ENCODE results near the gene GPR62. TPM values are rescaled to one million over a fixed set of nuclear protein-coding genes. Genes with fewer than 3 reads are reported as not detected.

Gene GPR62
- polyA plus RNA-seq, 1 donor = 0.89 TPM

- DNase-seq (ENCODE audit: low read depth) = no peak
Observed at GRCh38 chr3:51954713-51955112, 468 bp upstream of the GPR62 start.

DNA sequence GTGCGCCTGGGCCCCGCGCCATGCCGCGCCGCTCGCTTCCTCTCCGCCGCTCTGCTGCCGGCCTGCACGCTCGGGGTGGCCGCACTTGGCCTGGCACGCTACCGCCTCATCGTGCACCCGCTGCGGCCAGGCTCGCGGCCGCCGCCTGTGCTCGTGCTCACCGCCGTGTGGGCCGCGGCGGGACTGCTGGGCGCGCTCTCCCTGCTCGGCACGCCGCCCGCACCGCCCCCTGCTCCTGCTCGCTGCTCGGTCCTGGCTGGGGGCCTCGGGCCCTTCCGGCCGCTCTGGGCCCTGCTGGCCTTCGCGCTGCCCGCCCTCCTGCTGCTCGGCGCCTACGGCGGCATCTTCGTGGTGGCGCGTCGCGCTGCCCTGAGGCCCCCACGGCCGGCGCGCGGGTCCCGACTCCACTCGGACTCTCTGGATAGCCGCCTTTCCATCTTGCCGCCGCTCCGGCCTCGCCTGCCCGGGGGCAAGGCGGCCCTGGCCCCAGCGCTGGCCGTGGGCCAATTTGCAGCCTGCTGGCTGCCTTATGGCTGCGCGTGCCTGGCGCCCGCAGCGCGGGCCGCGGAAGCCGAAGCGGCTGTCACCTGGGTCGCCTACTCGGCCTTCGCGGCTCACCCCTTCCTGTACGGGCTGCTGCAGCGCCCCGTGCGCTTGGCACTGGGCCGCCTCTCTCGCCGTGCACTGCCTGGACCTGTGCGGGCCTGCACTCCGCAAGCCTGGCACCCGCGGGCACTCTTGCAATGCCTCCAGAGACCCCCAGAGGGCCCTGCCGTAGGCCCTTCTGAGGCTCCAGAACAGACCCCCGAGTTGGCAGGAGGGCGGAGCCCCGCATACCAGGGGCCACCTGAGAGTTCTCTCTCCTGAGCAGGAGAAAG, 951 bp downstream of the GPR62 start:
- no peak for DNase-seq (ENCODE audit: low read depth)

DNA sequence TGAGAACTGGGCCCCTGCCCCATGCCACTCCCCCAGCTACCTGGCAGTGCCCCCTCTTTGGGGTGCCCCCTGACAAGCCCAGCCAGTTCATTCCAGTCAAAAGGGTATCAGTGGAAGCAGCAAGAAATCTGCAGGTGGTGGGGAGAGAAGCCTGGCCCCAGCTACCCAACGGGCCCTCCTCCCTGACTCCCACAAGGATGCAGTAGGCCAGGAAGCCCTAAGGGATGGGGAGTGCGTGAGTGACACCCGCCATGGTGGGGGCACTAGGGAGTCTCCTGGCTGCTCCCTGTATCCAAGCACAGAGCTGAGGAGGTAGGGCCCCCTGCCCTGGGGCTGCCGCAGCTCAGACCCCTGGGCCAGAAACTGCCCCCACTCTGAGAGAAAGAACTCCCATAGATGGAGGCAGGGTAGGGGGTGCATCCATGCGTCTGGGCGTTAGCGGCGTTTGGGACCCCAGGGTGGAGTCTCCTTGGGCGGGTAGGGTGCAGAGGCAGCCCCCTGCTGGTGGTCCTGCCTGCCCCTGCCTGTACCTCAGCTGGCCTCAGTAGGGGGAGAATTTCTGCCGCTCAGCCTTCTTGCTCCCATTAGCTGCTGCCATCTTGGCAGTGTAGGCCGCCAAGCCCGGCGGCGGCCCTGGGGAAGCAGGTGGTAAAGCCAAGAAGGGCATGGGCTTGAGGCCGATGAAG, 2.5 kb downstream of the GPR62 start:
- DNase-seq (ENCODE audit: low read depth) = no peak

GRCh38 chr3:51958603-51959521, 3.7 kb downstream of the GPR62 start:
- DNase-seq (ENCODE audit: low read depth) = no peak

DNA sequence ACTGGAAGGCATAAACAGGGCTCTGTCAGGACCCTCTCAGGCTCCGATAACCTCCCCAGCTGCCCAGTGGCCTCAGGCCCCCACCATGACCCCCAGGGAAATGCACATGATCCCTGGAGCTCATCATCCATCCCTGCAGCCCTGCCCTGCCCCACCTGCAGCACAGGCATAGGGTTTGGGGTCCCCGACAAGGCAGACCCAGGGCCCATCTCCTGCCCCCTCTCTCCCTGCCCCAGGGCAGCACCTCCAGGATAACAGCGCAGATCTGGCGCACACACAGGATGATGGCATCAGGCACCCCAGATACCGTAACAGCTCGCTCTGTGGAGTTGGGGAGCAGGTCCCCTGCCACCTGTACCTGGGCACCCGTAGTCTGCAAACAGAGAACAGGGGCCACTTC, 4.5 kb downstream of the GPR62 start:
- no peak for DNase-seq (ENCODE audit: low read depth)

- DNase-seq (ENCODE audit: low read depth) = no peak
Observed at GRCh38 chr3:51960386-51960785, 5.2 kb downstream of the GPR62 start.

DNA sequence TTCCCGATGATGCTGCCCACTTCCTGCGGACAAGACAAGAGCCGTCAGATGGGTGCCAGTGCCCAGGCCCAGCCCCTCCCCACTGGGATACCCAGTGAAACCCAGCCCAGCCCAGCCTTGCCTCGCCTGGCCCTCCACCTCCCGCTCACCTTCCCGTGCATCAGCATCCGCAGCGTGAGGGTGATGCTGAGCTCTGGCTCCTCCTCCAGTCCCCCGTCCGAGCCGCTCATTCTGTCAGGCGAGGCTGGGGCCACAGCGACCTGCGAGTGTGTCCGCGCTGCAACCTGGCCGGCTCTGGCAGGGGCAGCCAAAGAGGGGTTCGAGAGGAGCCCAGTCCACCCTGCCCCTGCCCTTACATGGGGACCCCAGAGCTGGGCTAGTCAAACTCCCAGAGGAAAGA, 5.8 kb downstream of the GPR62 start:
- no peak for DNase-seq (ENCODE audit: low read depth)

DNA sequence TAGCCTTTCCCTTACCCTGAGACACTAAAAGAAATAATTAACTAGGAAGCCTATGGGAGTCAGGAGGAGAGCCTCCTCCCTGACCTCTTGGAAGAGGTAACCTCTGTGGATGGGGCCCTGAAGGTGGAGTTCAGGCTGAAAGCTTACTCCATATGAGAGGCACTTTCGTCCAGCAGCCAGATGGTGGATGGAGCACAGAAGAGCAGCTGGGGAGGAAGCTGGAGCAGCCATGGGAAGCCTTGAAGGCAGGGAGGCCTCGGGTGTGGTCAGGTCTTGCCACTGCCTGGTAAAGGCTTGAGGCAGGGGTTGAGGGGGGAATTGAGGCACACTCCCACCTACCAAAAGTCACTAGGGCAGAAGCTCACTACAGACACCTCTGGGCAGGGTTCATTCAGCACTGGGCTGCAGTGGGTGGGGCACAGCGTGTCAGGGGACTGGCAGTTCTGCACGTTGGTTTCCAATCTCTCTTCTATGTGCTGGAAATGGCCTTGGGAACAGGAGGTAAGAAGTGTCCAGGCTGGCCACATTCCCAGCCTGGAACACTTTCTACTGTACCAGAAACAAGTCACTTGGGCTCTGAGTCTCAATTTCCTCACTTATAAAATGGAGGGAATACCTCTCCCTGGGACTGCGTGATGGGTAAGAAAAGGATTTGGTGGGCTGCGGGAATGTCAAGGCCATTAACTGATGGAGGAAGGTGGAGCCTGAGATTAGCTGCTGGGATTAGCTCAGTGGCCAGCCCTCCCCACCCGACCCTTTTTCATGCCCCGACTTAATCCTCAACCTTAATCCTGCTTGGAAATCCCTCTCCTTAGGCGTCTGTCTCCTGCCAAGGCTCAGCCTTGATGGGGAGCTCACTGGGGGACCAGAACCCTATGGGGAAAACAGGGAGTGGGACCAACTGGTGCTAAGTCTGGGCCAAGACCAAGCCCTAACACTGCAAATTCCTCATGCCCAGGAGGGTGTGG, 6.7 kb downstream of the GPR62 start:
- no peak for DNase-seq (ENCODE audit: low read depth)

DNA sequence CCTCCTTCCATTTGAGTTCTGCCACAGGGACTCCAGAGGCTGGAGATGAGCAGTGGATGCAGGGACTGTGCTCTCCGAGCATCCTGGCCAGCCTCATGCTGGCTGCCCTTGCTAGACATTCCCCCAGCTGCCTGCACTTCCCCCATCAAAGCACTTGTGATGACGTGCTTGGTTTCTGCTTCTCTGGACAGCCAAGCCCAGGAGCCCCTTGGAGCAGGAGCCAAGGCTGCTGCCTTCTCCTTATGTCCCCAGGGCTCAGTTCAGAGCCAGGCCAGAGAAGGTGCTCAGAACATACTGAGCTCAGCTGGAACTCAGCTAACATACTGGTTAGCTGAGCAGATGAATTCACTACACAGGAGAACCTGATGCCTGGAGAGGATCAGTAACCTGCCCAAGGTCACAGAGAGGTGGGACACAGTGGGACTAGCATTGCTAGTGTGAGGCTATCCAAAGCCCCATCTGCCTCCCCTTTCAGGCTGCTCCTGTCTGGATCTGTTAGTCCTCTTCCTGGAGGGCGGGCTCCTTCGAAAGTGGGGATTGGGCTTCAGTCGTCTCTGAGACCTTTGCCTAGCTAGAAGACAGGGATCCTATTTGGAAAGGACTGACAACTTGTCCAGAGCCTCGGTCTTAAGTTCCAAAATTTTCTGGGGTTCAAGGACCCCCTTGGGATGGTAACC, 7.8 kb downstream of the GPR62 start:
- DNase-seq (ENCODE audit: low read depth) = no peak

DNA sequence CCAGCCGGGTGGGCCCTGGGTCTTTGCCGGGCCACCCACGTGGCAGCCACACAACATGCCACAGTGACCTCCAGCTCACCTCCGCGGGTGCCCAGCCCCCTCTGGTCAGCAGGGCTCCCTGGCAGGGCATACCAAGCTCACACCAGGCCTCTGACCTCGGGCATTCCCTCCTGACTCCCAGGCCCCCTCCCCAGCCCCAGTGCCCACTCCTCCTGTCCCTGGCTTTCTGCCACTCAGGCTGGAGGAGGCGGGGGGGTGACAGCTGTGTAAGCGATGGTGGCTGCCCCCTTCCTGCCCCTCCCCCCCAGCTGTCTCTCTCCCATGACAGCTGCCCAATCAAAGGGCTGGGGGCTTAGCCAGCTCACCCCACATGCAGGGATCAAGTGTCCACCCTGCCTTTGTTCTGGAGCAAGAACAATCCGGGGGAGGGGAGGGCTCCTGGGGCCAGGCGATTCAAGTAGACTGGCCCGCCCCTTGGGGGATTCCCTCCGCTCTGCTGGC, 8.8 kb downstream of the GPR62 start:
- no peak for DNase-seq (ENCODE audit: low read depth)

GRCh38 chr3:51964521-51964920, 9.3 kb downstream of the GPR62 start:
- DNase-seq (ENCODE audit: low read depth) = no peak

DNA sequence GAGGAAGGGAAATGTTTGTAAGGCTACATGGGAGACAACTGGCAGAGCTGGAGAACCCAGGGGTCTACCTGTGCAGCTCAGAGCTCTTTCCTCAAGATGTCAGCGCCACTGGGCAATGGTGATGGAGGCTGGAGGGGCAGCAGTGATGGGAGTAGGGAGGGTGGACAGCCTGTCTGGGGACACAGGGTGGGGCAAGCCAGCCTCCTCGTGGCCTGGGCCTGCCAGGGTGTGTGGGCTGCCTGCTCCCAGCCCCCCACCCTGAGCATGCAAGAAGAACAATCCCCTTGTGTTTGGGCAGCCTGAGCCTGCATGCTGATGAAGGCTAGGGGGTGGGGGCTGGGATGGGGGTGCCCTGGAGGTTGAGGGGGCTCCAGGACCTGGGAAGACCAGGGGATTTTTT, 10.8 kb downstream of the GPR62 start:
- no peak for DNase-seq (ENCODE audit: low read depth)

DNA sequence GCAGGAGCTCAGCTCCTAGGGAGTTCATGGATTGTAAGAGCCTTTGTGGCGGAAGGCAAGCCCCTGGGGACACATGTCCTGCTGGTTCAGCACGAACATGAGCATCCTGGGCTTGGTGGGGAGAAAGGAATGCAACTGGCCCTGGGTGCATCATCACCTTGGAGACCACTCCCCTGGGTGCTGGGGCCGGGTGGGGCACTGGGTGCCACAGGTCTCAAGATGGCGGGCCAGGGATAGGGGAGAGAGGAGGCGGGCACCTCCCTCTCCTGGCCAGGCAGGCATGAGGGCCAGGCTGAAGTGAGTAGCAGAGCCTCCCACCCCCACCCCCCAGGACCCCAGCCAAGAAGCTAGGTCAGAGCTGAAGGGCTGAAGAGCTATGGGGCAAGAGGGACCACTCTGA, 11.3 kb downstream of the GPR62 start:
- no peak for DNase-seq (ENCODE audit: low read depth)

GRCh38 chr3:51966922-51967383, 11.8 kb downstream of the GPR62 start:
- DNase-seq (ENCODE audit: low read depth) = no peak

- DNase-seq (ENCODE audit: low read depth) = no peak
Observed at GRCh38 chr3:51967384-51968169, 12.4 kb downstream of the GPR62 start, which contains the start of gene PCBP4. PCBP4 (minus strand) TSS chr3:51967454; CDS start chr3:51961240, 6,214 bp downstream.

GRCh38 chr3:51968170-51968775, 13.1 kb downstream of the GPR62 start:
- no peak for DNase-seq (ENCODE audit: low read depth)

DNA sequence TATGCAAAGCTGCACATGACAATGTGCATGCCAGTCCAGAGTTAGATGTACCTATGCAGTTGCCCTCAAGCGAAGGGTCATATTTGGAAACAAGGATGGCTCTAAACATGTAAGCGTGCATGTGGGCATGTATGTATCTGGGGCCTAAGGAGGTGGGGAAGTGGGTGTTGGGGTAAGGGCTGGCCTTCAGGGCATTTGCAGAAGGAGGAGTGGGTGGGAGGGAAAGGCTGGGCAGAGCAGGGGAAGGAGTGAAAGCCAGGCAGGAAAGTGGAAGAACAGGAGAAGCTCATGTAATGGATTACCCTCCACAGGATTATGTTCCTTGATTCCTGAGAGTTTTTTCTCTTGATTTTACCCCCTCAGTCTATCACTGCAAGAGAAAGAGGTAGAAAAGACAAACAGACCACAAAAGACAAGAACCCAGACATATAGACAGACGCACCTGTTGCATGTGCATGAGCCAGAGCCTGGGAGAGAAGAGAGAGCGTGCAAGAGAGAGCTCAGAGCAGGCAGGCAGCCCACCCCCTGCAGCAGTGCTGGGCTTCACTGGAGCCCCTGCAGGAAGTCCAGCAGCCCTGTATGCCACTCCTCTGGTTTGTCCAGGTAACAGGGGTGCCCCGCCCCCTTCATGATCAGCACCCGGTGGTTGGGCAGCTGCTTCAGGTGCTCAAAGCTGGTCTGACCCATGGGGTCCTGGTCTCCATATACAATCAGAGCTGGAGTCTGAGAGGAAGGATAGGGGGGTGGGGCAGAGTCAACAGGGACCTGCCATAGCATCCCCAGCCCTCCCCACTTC, 13.9 kb downstream of the GPR62 start:
- no peak for DNase-seq (ENCODE audit: low read depth)

GRCh38 chr3:51969841-51970240, 14.7 kb downstream of the GPR62 start:
- no peak for DNase-seq (ENCODE audit: low read depth)
